Ishikawa (cell line): ENCODE data around the gene KLHL8.

Source experiments
- CEBPB ChIP-seq: IDR thresholded peaks from 2 replicates; pipeline ENCODE4 v1.6.1; 2012
- CREB1 ChIP-seq: IDR thresholded peaks from 2 replicates; pipeline ENCODE4 v1.6.1; 2012; ENCODE audit warnings: low read depth
- EGR1 ChIP-seq: IDR thresholded peaks from 2 replicates; pipeline ENCODE4 v1.6.1; 2012
- EP300 ChIP-seq: IDR thresholded peaks from 2 replicates; pipeline ENCODE4 v1.6.1; 2012; ENCODE audit warnings: borderline replicate concordance
- FOXM1 ChIP-seq: IDR thresholded peaks from 2 replicates; pipeline ENCODE4 v1.6.1; 2012; ENCODE audit warnings: low read depth, borderline replicate concordance
- MAX ChIP-seq: IDR thresholded peaks from 2 replicates; pipeline ENCODE4 v1.6.1; 2012
- NFIC ChIP-seq: IDR thresholded peaks from 2 replicates; pipeline ENCODE4 v1.6.1; 2012
- RAD21 ChIP-seq: IDR thresholded peaks from 2 replicates; pipeline ENCODE4 v1.6.1; 2012; ENCODE audit warnings: low read depth
- TAF1 ChIP-seq: IDR thresholded peaks from 2 replicates; pipeline ENCODE4 v1.6.1; 2012; ENCODE audit warnings: low read depth, mild to moderate bottlenecking
- TCF12 ChIP-seq: IDR thresholded peaks from 2 replicates; pipeline ENCODE4 v1.6.1; 2012; ENCODE audit warnings: low read depth
- TEAD4 ChIP-seq: IDR thresholded peaks from 2 replicates; pipeline ENCODE4 v1.6.1; 2012
- USF1 ChIP-seq: IDR thresholded peaks from 2 replicates; pipeline ENCODE4 v1.6.1; 2012
- YY1 ChIP-seq: IDR thresholded peaks from 2 replicates; pipeline ENCODE4 v1.6.1; 2012; ENCODE audit warnings: low read depth
- ZBTB7A ChIP-seq: IDR thresholded peaks from 2 replicates; pipeline ENCODE4 v1.6.1; 2012; ENCODE audit warnings: low read depth
- TF ChIP-seq, protein P1 (sequence below): IDR thresholded peaks from 2 replicates; pipeline ENCODE4 v1.6.1; 2012; ENCODE audit warnings: low read depth, mild to moderate bottlenecking

Gene KLHL8

DNA sequence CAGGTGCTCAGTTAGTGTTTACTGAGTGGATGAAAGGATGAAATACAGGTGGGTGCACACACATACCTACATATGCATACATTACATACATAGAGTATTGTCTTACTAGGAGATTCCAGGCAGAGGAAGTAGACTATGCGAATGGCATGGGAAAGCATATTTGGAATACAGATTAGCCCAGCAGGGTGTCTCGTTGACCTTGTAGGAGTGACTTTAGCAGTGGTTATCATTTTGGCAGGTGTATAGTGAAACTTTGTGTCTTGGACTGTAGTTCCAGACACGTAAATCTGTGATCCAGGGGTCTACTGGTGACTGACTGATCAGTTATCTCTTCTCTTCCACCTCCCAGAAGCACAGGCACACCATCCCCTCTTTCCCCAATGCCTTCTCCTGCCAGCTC is 86.3 kb downstream of the KLHL8 start:
- TF ChIP-seq EP300: no peak
- TF ChIP-seq EGR1: no peak
- no peak for TF ChIP-seq TEAD4
- TF ChIP-seq RAD21: no peak

DNA sequence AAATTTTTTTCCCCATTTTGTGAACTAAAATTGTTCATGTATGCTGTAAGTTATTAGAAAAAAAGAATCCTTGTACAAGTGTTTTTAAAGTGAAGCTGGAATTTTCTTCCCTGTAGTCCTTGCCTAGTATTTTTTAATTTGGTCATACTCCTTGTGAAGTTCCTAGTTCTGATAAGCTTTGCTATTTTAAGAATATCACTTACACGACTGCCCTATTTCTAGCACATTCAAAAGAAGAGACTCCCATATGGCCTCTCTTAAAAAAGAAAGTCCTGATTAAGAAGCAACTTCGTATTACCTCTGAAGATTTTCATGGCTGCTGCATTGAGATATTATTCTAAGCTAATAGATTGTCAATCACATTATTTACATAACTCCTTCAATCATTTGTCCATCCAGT is 87.2 kb downstream of the KLHL8 start:
- TF ChIP-seq, protein P1, sequence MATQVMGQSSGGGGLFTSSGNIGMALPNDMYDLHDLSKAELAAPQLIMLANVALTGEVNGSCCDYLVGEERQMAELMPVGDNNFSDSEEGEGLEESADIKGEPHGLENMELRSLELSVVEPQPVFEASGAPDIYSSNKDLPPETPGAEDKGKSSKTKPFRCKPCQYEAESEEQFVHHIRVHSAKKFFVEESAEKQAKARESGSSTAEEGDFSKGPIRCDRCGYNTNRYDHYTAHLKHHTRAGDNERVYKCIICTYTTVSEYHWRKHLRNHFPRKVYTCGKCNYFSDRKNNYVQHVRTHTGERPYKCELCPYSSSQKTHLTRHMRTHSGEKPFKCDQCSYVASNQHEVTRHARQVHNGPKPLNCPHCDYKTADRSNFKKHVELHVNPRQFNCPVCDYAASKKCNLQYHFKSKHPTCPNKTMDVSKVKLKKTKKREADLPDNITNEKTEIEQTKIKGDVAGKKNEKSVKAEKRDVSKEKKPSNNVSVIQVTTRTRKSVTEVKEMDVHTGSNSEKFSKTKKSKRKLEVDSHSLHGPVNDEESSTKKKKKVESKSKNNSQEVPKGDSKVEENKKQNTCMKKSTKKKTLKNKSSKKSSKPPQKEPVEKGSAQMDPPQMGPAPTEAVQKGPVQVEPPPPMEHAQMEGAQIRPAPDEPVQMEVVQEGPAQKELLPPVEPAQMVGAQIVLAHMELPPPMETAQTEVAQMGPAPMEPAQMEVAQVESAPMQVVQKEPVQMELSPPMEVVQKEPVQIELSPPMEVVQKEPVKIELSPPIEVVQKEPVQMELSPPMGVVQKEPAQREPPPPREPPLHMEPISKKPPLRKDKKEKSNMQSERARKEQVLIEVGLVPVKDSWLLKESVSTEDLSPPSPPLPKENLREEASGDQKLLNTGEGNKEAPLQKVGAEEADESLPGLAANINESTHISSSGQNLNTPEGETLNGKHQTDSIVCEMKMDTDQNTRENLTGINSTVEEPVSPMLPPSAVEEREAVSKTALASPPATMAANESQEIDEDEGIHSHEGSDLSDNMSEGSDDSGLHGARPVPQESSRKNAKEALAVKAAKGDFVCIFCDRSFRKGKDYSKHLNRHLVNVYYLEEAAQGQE: no peak
- no peak for TF ChIP-seq ZBTB7A
- no peak for TF ChIP-seq TEAD4

DNA sequence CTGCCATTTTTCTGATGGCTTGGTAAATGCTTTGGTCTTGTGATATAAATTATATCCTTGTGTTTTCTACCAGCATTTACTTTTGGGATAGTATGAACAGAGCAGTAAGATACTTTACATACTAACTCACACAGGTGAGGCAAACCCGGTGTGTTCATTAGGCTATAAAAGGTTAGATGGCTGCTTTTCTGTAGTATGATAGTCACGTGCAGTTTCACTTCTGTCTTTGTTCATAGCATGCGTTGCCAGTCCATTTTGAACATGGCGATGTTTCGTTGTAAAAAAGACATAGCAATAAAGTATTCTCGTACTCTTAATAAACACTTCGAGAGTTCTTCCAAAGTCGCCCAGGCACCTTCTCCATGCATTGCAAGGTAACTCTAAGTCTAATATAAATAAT is 88.4 kb downstream of the KLHL8 start:
- TF ChIP-seq CEBPB (no peak), USF1 (no peak), TEAD4 (no peak), CREB1 (no peak), YY1 (no peak), EGR1 (no peak), MAX (no peak), TCF12 (no peak), FOXM1 (no peak), ZBTB7A (no peak), EP300 (no peak), NFIC (no peak), TAF1 (no peak)
- TF ChIP-seq, protein P1: no peak

DNA sequence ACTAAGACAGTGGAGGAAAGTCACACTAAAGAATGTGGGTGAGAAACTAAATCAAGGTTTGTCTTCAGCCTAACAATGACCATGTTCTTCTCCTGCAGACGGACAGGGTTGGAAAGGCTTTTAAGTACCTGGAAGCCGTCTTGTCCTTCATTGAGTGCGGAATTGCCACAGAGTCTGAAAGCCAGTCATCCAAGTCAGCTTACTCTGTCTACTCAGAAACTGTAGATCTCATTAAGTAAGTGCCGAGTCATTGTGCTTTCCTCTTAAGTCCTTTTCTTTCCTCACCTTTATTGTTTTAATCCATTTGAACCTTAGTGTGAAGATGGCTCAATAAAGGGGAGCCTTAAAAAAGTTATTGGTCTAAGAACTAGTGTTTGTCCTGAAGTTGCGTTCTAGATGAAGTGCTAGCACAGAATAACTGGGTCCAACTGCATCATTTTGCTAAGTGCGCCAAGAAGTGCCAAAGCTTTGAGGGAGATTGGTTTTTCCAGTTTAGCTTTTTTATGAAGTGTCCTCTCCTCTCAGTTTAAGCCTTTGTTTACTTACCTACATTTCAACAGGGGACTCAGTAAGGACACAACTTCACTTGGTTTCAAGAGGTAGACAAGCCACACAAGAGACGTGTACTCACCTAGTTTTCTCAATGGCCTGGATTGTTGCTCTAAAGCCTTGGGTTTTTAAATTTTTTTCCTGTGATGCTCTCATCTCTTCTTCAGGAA is 89.3 kb downstream of the KLHL8 start:
- 0 out of 2 replicates have a peak, but pooled peaks have one; percentile 18 for TF ChIP-seq TEAD4
- TF ChIP-seq TCF12: no peak
- TF ChIP-seq CEBPB: 0 out of 2 replicates have a peak, but pooled peaks have one; percentile 20

DNA sequence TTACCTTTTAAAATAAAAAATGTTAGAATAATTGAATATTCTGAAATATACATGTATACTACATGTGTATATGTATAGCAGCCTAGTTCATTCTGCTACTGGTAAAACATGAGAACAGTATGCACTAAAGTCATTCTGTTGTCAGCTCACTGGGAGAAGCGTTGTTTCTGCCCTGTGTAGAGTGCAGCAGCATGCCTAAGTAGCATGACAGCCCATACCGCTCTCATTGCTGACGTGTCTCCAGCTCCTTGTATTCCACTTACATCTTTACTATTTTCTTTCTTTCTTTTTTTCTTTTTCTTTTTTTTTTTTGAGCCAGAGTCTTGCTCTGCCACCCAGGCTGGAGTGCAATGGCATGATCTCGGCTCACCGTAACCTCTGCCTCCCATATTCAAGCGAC is 90.7 kb downstream of the KLHL8 start:
- TF ChIP-seq TEAD4 (no peak), NFIC (no peak), TAF1 (no peak), YY1 (no peak), MAX (no peak), USF1 (no peak), RAD21 (no peak), EGR1 (no peak), CEBPB (no peak), FOXM1 (no peak), TCF12 (no peak), EP300 (no peak), ZBTB7A (no peak), CREB1 (no peak)
- TF ChIP-seq, protein P1: no peak
